ENCODE data around the gene SNPH.

SNPH gene

GRCh38 chr20:1304710-1305515, 38.8 kb downstream of the SNPH start:
- H3K27ac ChIP-seq = no peak overlapping the region
- TF ChIP-seq CTCF (IDR thresholded peaks at IDR 0.05) (no peak), ZFX (IDR thresholded peaks at IDR 0.05; ENCODE audit: borderline replicate concordance) (no peak)

- no peak for TF ChIP-seq ZFX (IDR thresholded peaks at IDR 0.05; ENCODE audit: borderline replicate concordance)
- TF ChIP-seq CTCF (IDR thresholded peaks at IDR 0.05) = no peak
- no peak overlapping the region for H3K27ac ChIP-seq
These were observed 39.6 kb downstream of the SNPH start for GRCh38 chr20:1305712-1306111.

GRCh38 chr20:1306316-1307135, 40.4 kb downstream of the SNPH start:
- no peak overlapping the region for H3K27ac ChIP-seq
- TF ChIP-seq CTCF (IDR thresholded peaks at IDR 0.05) = no peak
- TF ChIP-seq ZFX (IDR thresholded peaks at IDR 0.05; ENCODE audit: borderline replicate concordance) = no peak

GRCh38 chr20:1307171-1307570, 41.1 kb downstream of the SNPH start:
- no peak overlapping the region for H3K27ac ChIP-seq
- TF ChIP-seq ZFX (IDR thresholded peaks at IDR 0.05; ENCODE audit: borderline replicate concordance) (no peak), CTCF (IDR thresholded peaks at IDR 0.05) (no peak)

- no peak overlapping the region for H3K27ac ChIP-seq
- TF ChIP-seq CTCF (IDR thresholded peaks at IDR 0.05) (no peak), ZFX (IDR thresholded peaks at IDR 0.05; ENCODE audit: borderline replicate concordance) (no peak)
These were observed 41.5 kb downstream of the SNPH start for GRCh38 chr20:1307571-1307971.

GRCh38 chr20:1308067-1308701, 42.1 kb downstream of the SNPH start:
- H3K27ac ChIP-seq = no peak overlapping the region
- TF ChIP-seq CTCF (IDR thresholded peaks at IDR 0.05) (no peak), ZFX (IDR thresholded peaks at IDR 0.05; ENCODE audit: borderline replicate concordance) (no peak)
